Peyer's patch (tissue), 4 donors: ENCODE results near the gene RFXAP. TPM values are rescaled to one million over a fixed set of nuclear protein-coding genes. Genes with fewer than 3 reads are reported as not detected.

Source experiments
- DNase-seq, 3 donors: peaks; one replicate each; pipeline ENCODE4 v3.0.0-alpha.2; 2017 to 2019
- H3K27ac ChIP-seq, 4 donors: fragments of 200-600 bp; sonication (generic); one replicate each; pipeline ENCODE4 v1.5.1; 2016 to 2019
- H3K27me3 ChIP-seq, 2 donors: fragments of 200-600 bp; sonication (generic); one replicate each; pipeline ENCODE4 v1.5.1; 2019
- H3K36me3 ChIP-seq, 3 donors: fragments of 200-600 bp; sonication (generic); one replicate each; pipeline ENCODE4 v1.5.1; 2016 to 2019
- H3K4me1 ChIP-seq, 4 donors: fragments of 200-600 bp; sonication (generic); one replicate each; pipeline ENCODE4 v1.5.1; 2016 to 2019
- H3K4me3 ChIP-seq, 4 donors: fragments of 200-600 bp; sonication (generic); 1 replicate in 3 of 4; 2 replicates in 1 of 4; pipeline ENCODE4 v1.5.1; 2016 to 2019; ENCODE audit warnings: mild to moderate bottlenecking in 1 of 4
- H3K9me3 ChIP-seq, 4 donors: fragments of 200-600 bp; sonication (generic); one replicate each; pipeline ENCODE4 v1.5.1; 2016 to 2019; ENCODE audit warnings: mild to moderate bottlenecking in 1 of 4
- POLR2A ChIP-seq, 2 donors: fragments of 450-650 bp; IDR thresholded peaks; one replicate each; pipeline ENCODE4 v1.5.1; 2017; ENCODE audit warnings: antibody characterized with exemption in 2 of 2, mild to moderate bottlenecking in 2 of 2, moderate library complexity in 2 of 2
- total RNA-seq, 4 donors: library from RNA; depleted of rRNA; stranded (reverse); fragments of >200 nt; gene quantifications; one replicate each; pipeline ENCODE4 v1.1.0, GENCODE V29; 2016
- TF ChIP-seq, protein P1 (sequence below), 6 experiments: fragments of 450-650 bp in 4 of 6; fragments of 200-600 bp in 2 of 6; sonication (generic) in 1 of 6; IDR thresholded peaks; one replicate each; pipeline ENCODE4 v1.5.1; 2017 to 2019; ENCODE audit warnings: antibody characterized with exemption in 6 of 6, mild to moderate bottlenecking in 3 of 6, moderate library complexity in 1 of 6

Gene RFXAP
- total RNA-seq, 4 donors from 2014 or later, result 3.8 to 5.5 (median 4.6) TPM

DNA sequence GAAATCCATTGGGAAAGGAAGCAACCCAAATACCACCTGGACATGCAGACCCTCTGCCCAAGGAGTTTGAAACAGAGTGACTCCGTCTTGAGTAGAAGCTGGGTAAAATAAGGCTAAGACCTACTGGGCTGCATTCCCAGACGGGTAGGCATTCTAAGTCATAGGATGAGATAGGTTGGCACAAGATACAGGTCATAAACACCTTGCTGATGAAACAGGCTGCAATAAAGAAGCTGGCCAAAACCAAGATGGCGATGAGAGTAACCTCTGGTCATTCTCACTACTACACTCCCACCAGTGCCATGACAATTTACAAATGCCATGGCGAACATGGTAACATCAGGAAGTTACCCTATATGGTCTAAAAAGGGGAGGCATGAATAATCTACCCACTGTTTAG lies 40.2 kb downstream of the RFXAP start:
- H3K9me3 ChIP-seq, result no peaks in the 10 kb centered on the region
- no peak overlapping the region for H3K4me3 ChIP-seq

DNA sequence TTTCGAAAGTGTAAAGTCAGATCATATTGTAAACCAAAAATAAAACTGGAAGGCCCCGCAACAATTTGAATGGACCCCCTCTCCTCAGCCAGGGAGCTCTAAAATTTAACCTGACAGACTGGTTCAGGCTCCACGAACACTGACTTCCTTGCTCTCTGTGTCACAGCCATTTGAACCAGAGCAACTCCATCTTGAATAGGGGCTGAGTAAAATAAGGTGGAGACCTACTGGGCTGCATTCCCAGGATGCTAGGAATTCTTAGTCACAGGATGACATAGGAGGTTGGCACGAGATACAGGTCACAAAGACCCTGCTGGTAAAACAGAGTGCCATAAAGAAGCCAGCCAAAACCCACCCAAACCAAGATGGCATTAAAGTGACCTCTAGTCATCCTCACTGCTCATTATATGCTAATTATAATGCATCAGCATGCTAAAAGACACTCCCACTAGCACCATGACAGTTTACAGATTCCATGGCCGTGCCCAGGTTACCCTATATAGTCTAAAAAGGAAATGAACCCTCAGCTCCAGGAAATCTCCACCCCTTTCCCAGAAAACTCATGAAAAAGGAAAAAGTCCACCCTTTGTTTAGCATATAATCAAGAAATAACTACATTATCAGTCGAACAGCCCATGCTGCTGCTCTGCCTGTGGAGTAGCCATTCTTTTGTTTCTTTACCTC lies 43.1 kb downstream of the RFXAP start:
- Histone ChIP-seq H3K27ac (no peak overlapping the region), H3K27me3 (no peaks in the 10 kb centered on the region), H3K4me1 (no peaks in the 10 kb centered on the region), H3K9me3 (no peaks in the 10 kb centered on the region), H3K36me3 (no peaks in the 10 kb centered on the region), H3K4me3 (no peak overlapping the region)
- no peak for DNase-seq
- TF ChIP-seq, protein P1, sequence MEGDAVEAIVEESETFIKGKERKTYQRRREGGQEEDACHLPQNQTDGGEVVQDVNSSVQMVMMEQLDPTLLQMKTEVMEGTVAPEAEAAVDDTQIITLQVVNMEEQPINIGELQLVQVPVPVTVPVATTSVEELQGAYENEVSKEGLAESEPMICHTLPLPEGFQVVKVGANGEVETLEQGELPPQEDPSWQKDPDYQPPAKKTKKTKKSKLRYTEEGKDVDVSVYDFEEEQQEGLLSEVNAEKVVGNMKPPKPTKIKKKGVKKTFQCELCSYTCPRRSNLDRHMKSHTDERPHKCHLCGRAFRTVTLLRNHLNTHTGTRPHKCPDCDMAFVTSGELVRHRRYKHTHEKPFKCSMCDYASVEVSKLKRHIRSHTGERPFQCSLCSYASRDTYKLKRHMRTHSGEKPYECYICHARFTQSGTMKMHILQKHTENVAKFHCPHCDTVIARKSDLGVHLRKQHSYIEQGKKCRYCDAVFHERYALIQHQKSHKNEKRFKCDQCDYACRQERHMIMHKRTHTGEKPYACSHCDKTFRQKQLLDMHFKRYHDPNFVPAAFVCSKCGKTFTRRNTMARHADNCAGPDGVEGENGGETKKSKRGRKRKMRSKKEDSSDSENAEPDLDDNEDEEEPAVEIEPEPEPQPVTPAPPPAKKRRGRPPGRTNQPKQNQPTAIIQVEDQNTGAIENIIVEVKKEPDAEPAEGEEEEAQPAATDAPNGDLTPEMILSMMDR (IDR thresholded peaks at IDR 0.05), result no peak
- no peak for TF ChIP-seq POLR2A (IDR thresholded peaks at IDR 0.05)

More for the DNA sequence above, 40.2 kb downstream of the RFXAP start:
- Histone ChIP-seq H3K27me3 (no peaks in the 10 kb centered on the region), H3K36me3 (no peaks in the 10 kb centered on the region), H3K27ac (no peak overlapping the region), H3K4me1 (no peaks in the 10 kb centered on the region)
- TF ChIP-seq POLR2A (IDR thresholded peaks at IDR 0.05), result no peak
- TF ChIP-seq, protein P1 (IDR thresholded peaks at IDR 0.05), result no peak
- DNase-seq, result no peak

DNA sequence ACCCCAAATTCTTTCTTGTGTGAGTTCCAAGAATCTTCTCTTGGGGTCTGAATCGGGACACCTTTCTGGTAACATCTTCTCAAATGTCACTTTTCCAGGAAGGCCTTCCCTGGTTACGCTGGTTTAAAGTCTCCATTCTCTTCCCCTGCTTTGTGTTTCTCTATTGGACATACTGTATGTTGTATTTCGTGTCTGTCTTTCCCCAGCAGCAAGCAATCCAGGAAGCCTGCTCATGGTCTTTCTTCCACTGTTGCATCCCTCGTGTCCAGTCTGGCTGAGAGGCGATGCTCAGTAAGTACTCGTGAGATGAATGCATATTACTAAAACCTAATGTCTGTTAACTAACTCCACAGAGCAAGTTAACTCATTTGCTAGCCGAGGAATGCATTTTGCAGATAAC lies 43.7 kb downstream of the RFXAP start:
- no peak for DNase-seq
- no peaks in the 10 kb centered on the region for H3K27me3 ChIP-seq
- TF ChIP-seq, protein P1 (IDR thresholded peaks at IDR 0.05), result no peak
- TF ChIP-seq POLR2A (IDR thresholded peaks at IDR 0.05), result no peak
- H3K4me3 ChIP-seq, result no peak overlapping the region
- no peaks in the 10 kb centered on the region for H3K4me1 ChIP-seq
- H3K27ac ChIP-seq, result no peak overlapping the region
- H3K9me3 ChIP-seq, result no peaks in the 10 kb centered on the region
- H3K36me3 ChIP-seq, result no peaks in the 10 kb centered on the region

DNA sequence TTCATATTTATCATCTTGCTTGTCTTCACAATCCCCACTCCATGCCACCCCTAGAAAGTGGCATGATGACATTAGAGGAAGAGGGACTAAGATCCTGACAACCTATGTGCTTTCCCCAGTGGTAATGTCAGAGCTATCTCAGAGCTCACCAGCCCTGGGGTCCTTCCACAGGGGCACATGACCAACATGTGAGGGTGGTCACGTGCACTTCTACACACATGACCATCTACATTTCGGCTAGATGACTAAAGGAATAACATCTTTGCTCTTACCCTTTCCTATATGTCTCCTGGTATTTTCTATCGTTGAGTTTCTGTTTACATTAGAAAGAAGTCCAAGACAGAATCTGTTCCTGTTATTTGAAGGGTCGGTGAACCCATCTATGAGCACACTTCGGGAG lies 46.2 kb downstream of the RFXAP start:
- Histone ChIP-seq H3K4me1 (no peaks in the 10 kb centered on the region), H3K27ac (no peak overlapping the region), H3K36me3 (no peaks in the 10 kb centered on the region), H3K27me3 (no peaks in the 10 kb centered on the region), H3K9me3 (no peaks in the 10 kb centered on the region), H3K4me3 (no peak overlapping the region)
- no peak for DNase-seq
- no peak for TF ChIP-seq POLR2A (IDR thresholded peaks at IDR 0.05)
- TF ChIP-seq, protein P1 (IDR thresholded peaks at IDR 0.05), result no peak

DNA sequence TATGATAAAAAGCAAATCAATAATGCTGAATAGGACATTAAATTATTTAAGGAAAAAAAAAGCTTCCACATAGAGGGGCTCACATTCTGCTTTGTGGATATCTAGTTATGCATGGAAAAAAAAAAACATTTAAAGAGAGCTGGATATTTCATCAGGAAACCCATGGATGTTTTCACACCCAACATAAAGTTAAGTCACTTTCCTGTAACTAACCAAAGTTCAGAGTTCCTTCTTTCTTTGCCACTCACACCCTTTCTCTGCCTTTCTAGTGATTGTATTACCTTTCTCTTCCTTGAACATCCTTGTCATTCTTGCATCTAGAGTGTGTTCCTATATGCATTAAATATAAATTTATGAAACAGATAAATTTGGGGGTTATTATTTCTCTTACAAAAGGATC lies 47.2 kb downstream of the RFXAP start:
- Histone ChIP-seq H3K4me1 (no peaks in the 10 kb centered on the region), H3K27ac (no peak overlapping the region), H3K9me3 (no peaks in the 10 kb centered on the region), H3K36me3 (no peaks in the 10 kb centered on the region), H3K27me3 (no peaks in the 10 kb centered on the region), H3K4me3 (no peak overlapping the region)
- TF ChIP-seq, protein P1 (IDR thresholded peaks at IDR 0.05), result no peak
- TF ChIP-seq POLR2A (IDR thresholded peaks at IDR 0.05), result no peak
- no peak for DNase-seq
